Fibroblast of gingiva (primary cell): ENCODE measurements around the gene ZNF22.

Experiments
- DNase-seq: peaks from one replicate; pipeline ENCODE4 v3.0.0-alpha.2; 2011; ENCODE audit warnings: low read depth

The ZNF22 gene

DNA sequence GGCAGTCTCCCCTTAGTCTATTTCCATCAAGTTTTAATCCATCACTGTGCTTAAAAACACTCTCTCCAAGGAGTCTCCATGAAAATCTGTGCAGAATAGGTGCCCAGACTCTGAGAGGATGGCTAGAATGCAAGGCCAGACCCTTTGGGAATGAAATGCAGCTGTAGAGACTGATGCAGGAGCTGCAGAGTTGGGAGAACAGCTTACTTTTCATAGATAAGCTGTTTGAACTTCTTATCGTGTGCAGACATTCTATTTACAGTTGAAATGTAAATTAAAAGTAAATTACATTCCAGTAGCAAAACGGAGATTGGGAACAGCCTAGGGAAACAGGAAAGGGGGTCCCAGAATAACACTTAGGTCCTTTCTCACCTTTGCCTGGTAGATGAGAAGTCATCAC, 14.9 kb downstream of the ZNF22 start:
- DNase-seq, result no peak

DNA sequence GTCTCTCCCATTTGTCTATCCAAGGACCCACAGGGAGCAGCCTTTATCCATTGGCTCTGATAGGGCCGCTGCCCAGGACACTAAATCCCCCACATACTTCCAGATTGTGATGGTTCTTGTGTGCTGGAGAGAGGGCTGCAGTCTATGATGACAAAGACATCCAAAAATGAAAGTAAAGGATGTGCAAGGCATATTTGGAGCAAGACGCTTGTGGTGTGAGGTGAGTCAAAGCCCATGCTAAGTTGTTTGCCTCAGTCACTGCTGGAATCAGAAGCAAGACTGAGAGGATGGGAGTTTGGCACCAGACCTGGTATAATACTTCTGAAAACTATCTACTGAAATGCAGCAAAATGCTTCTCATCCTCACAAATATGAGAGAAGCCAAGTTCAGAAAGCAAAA, 22.7 kb downstream of the ZNF22 start:
- no peak for DNase-seq

DNA sequence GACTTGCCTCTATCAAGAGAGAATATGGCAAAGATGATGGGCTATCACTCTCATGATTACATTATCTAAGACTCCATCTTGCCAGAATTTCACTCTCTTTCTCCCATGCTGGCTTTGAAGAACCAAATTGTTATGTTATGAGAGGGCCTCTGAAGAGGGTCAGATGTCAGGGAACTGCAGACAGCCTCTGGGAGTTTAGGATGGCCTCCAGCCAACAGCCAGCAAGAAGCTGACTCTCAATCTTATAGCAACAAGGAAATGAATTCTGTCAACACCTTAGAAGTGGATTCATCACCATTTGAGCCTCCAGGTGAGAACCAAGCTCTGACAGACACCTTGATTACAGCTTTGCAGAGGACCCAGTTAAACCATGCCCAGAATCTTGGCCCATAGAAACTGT, 33.6 kb downstream of the ZNF22 start:
- DNase-seq, result no peak

DNA sequence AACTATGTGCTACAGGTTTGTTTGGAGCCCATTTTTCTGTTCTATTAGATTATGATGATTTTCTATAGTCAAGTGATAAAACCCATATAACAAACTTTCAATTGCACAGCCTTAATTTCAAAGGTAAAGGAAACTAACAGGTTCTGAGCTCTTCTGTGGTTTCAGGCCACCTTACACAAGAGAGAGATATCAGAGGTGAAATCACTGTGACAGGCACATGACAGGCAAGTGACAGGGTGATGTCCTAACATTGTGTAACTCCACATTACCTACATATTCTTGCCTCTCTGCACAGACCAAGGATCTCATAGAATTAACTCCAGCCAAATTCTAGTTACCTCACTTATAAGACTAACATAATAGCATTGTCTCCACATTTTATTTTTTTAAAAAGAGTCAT, 35.0 kb downstream of the ZNF22 start:
- no peak for DNase-seq

DNA sequence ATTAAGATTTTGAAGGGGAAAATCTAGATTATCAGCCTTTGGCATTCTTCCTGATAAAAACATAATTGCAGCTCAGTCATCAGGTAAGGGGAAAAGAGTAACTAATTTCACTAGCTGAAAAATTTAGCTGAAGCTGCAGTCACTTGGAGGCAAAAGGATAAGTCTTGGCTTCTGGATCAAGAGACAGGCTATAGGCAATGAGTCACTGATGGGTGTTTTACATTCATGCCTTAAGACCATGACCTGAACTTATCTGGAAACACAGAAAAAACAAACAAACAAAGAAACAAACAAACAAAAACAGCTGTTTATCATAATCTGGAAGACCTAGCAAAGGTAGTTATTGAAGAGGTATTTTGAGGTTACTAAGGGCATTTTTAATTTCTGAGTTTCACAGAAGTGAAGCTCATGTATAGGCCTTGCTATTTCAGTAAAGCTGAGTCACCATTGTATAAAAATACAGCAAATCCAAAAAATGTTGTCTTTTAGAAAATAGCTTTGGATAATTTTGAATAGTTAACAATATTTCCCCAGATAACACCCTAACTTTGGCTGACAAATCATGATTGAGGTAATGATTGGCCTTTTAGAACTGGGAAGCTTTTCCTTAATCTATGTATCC, 40.3 kb downstream of the ZNF22 start:
- DNase-seq, result no peak

- DNase-seq, result no peak
Measured at GRCh38 chr10:45044290-45044689, 43.6 kb downstream of the ZNF22 start.

DNA sequence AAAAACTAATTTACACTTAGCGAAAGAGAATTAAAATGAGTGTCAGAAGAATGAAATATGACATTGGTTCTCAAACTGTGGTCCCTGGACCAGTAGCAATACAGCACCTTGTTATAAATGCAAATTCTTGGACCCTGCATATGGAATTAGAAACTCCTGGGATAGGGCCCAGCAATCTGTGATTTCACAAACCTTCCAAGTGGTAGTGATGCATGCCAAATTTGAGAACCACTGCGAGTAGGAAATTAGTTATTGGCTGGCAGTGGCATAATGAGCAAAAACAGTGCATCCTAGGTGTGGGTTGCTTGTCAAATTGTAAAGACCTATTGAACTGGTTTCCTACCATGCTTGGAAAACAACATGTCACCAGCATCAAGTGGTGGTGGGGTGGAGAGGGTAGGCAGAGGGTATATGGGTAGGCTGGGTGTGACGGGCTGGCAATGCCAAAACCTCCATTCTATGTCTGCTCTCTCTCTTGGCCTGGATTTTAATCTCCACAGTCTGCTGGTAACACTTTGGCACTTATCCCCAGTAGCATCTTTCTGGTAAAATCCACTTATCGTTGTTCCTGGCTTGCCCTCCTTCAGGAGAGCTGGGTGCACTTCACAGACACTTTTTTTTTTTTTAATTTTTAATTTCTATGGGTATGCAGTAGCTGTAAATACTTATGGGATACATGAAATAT, 50.0 kb downstream of the ZNF22 start:
- no peak for DNase-seq

- peak; percentile 16 for DNase-seq
Measured at GRCh38 chr10:45052700-45053099, 52.0 kb downstream of the ZNF22 start.

- no peak for DNase-seq
Measured at GRCh38 chr10:45053569-45054100, 52.9 kb downstream of the ZNF22 start.
